ENCODE data around the gene TSPAN9.

Gene TSPAN9

GRCh38 chr12:3241621-3242020 lies 164.4 kb downstream of the TSPAN9 start:
- DNase-seq (ENCODE audit: low spot score in 2 of 2), result no peak
- Histone ChIP-seq H3K4me3 (no peak overlapping the region), H3K36me3 (replicated peaks) (no peaks in the 10 kb centered on the region), H3K9me3 (no peaks in the 10 kb centered on the region), H3K27me3 (ENCODE audit: low read depth) (no peaks in the 10 kb centered on the region), H3K4me1 (no peaks in the 10 kb centered on the region)
- in situ Hi-C loops (cut with MboI; ENCODE audit: low sequenced_read_pairs), result no loop called here

- no peak for DNase-seq (ENCODE audit: low spot score in 2 of 2)
- no peaks in the 10 kb centered on the region for H3K9me3 ChIP-seq
- in situ Hi-C loops (cut with MboI; ENCODE audit: low sequenced_read_pairs), result no loop called here
- H3K27me3 ChIP-seq (ENCODE audit: low read depth), result no peaks in the 10 kb centered on the region
- no peaks in the 10 kb centered on the region for H3K4me1 ChIP-seq
- no peaks in the 10 kb centered on the region for H3K36me3 ChIP-seq (replicated peaks)
- no peak overlapping the region for H3K4me3 ChIP-seq
Measured at GRCh38 chr12:3242199-3242863, 165.2 kb downstream of the TSPAN9 start.

- no peaks in the 10 kb centered on the region for H3K27me3 ChIP-seq (ENCODE audit: low read depth)
- no peaks in the 10 kb centered on the region for H3K4me1 ChIP-seq
- no peak for DNase-seq (ENCODE audit: low spot score in 2 of 2)
- in situ Hi-C loops (cut with MboI; ENCODE audit: low sequenced_read_pairs), result no loop called here
- H3K4me3 ChIP-seq, result no peak overlapping the region
- no peaks in the 10 kb centered on the region for H3K36me3 ChIP-seq (replicated peaks)
- no peaks in the 10 kb centered on the region for H3K9me3 ChIP-seq
Measured at GRCh38 chr12:3243376-3244084, 166.4 kb downstream of the TSPAN9 start.

- Histone ChIP-seq H3K36me3 (replicated peaks) (no peaks in the 10 kb centered on the region), H3K4me3 (no peak overlapping the region), H3K4me1 (no peaks in the 10 kb centered on the region), H3K9me3 (no peaks in the 10 kb centered on the region), H3K27me3 (ENCODE audit: low read depth) (no peaks in the 10 kb centered on the region)
- no peak for DNase-seq (ENCODE audit: low spot score in 2 of 2)
- in situ Hi-C loops (cut with MboI; ENCODE audit: low sequenced_read_pairs), result no loop called here
Measured at GRCh38 chr12:3244219-3244750, 167.1 kb downstream of the TSPAN9 start.

GRCh38 chr12:3246253-3246652 lies 169.1 kb downstream of the TSPAN9 start:
- no peak for DNase-seq (ENCODE audit: low spot score in 2 of 2)
- H3K4me1 ChIP-seq, result no peaks in the 10 kb centered on the region
- no peaks in the 10 kb centered on the region for H3K9me3 ChIP-seq
- in situ Hi-C loops (cut with MboI; ENCODE audit: low sequenced_read_pairs), result no loop called here
- H3K36me3 ChIP-seq (replicated peaks), result no peaks in the 10 kb centered on the region
- H3K4me3 ChIP-seq, result no peak overlapping the region
- H3K27me3 ChIP-seq (ENCODE audit: low read depth), result no peaks in the 10 kb centered on the region

GRCh38 chr12:3247077-3247476 lies 169.9 kb downstream of the TSPAN9 start:
- no peaks in the 10 kb centered on the region for H3K27me3 ChIP-seq (ENCODE audit: low read depth)
- H3K4me3 ChIP-seq, result no peak overlapping the region
- no peaks in the 10 kb centered on the region for H3K9me3 ChIP-seq
- in situ Hi-C loops (cut with MboI; ENCODE audit: low sequenced_read_pairs), result no loop called here
- no peaks in the 10 kb centered on the region for H3K36me3 ChIP-seq (replicated peaks)
- no peak for DNase-seq (ENCODE audit: low spot score in 2 of 2)
- no peaks in the 10 kb centered on the region for H3K4me1 ChIP-seq

GRCh38 chr12:3247629-3248161 lies 170.5 kb downstream of the TSPAN9 start:
- Histone ChIP-seq H3K4me1 (no peaks in the 10 kb centered on the region), H3K4me3 (no peak overlapping the region), H3K27me3 (ENCODE audit: low read depth) (no peaks in the 10 kb centered on the region), H3K9me3 (no peaks in the 10 kb centered on the region), H3K36me3 (replicated peaks) (no peaks in the 10 kb centered on the region)
- DNase-seq (ENCODE audit: low spot score in 2 of 2), result no peak
- in situ Hi-C loops (cut with MboI; ENCODE audit: low sequenced_read_pairs), result no loop called here

GRCh38 chr12:3249081-3249800 lies 172.1 kb downstream of the TSPAN9 start:
- in situ Hi-C loops (cut with MboI; ENCODE audit: low sequenced_read_pairs), result no loop called here

GRCh38 chr12:3250034-3250433 lies 172.9 kb downstream of the TSPAN9 start:
- H3K4me3 ChIP-seq, result no peak overlapping the region
- DNase-seq (ENCODE audit: low spot score in 2 of 2), result no peak
- H3K9me3 ChIP-seq, result no peaks in the 10 kb centered on the region
- in situ Hi-C loops (cut with MboI; ENCODE audit: low sequenced_read_pairs), result no loop called here
- H3K27me3 ChIP-seq (ENCODE audit: low read depth), result no peaks in the 10 kb centered on the region
- no peaks in the 10 kb centered on the region for H3K36me3 ChIP-seq (replicated peaks)
- H3K4me1 ChIP-seq, result no peaks in the 10 kb centered on the region

More at GRCh38 chr12:3249081-3249800, 172.1 kb downstream of the TSPAN9 start:
- H3K4me3 ChIP-seq, result no peak overlapping the region
- H3K4me1 ChIP-seq, result no peaks in the 10 kb centered on the region
- H3K36me3 ChIP-seq (replicated peaks), result no peaks in the 10 kb centered on the region
- DNase-seq (ENCODE audit: low spot score in 2 of 2), result no peak
- H3K27me3 ChIP-seq (ENCODE audit: low read depth), result no peaks in the 10 kb centered on the region
- no peaks in the 10 kb centered on the region for H3K9me3 ChIP-seq

GRCh38 chr12:3250576-3250975 lies 173.4 kb downstream of the TSPAN9 start:
- Histone ChIP-seq H3K4me1 (no peaks in the 10 kb centered on the region), H3K36me3 (replicated peaks) (no peaks in the 10 kb centered on the region), H3K4me3 (no peak overlapping the region), H3K9me3 (no peaks in the 10 kb centered on the region), H3K27me3 (ENCODE audit: low read depth) (no peaks in the 10 kb centered on the region)
- in situ Hi-C loops (cut with MboI; ENCODE audit: low sequenced_read_pairs), result no loop called here
- DNase-seq (ENCODE audit: low spot score in 2 of 2), result no peak

GRCh38 chr12:3251067-3251466 lies 173.9 kb downstream of the TSPAN9 start:
- in situ Hi-C loops (cut with MboI; ENCODE audit: low sequenced_read_pairs), result no loop called here
- Histone ChIP-seq H3K36me3 (replicated peaks) (no peaks in the 10 kb centered on the region), H3K4me3 (no peak overlapping the region), H3K4me1 (no peaks in the 10 kb centered on the region), H3K9me3 (no peaks in the 10 kb centered on the region), H3K27me3 (ENCODE audit: low read depth) (no peaks in the 10 kb centered on the region)
- DNase-seq (ENCODE audit: low spot score in 2 of 2), result no peak

- no peak for DNase-seq (ENCODE audit: low spot score in 2 of 2)
- Histone ChIP-seq H3K36me3 (replicated peaks) (no peaks in the 10 kb centered on the region), H3K27me3 (ENCODE audit: low read depth) (no peaks in the 10 kb centered on the region), H3K4me3 (no peak overlapping the region), H3K4me1 (no peaks in the 10 kb centered on the region), H3K9me3 (no peaks in the 10 kb centered on the region)
- in situ Hi-C loops (cut with MboI; ENCODE audit: low sequenced_read_pairs), result no loop called here
Measured at GRCh38 chr12:3251691-3252090, 174.5 kb downstream of the TSPAN9 start.

GRCh38 chr12:3252450-3252891 lies 175.3 kb downstream of the TSPAN9 start:
- no peak for DNase-seq (ENCODE audit: low spot score in 2 of 2)

More at GRCh38 chr12:3252450-3252891, 175.3 kb downstream of the TSPAN9 start:
- H3K36me3 ChIP-seq (replicated peaks), result no peaks in the 10 kb centered on the region
- in situ Hi-C loops (cut with MboI; ENCODE audit: low sequenced_read_pairs), result no loop called here
- H3K27me3 ChIP-seq (ENCODE audit: low read depth), result no peaks in the 10 kb centered on the region
- no peak overlapping the region for H3K4me3 ChIP-seq
- no peaks in the 10 kb centered on the region for H3K9me3 ChIP-seq
- H3K4me1 ChIP-seq, result no peaks in the 10 kb centered on the region

Measured in HAP-1 (cell line).